Natural killer cell (primary cell): ENCODE data around the gene IQCK. TPM values are rescaled to one million over a fixed set of nuclear protein-coding genes. Genes with fewer than 3 reads are reported as not detected.
"Not testable (repeated sequence)": the region's sequence is repeated elsewhere in the genome, so short reads cannot be mapped to it uniquely, and the experiment has no call there.

Experiments used
- ATAC-seq, 3 donors: fragments of 150-1000 bp in 2 of 3; fragments of 200-7000 bp in 1 of 3; cut with Tn5 transposase; 1 replicate in 1 of 3; 2 replicates in 2 of 3; pipeline ENCODE4 v1.10.0; 2021; ENCODE audit warnings: mild to moderate bottlenecking in 2 of 3, moderate library complexity in 2 of 3
- DNase-seq, 2 donors: peaks; one replicate each; pipeline versions ENCODE4 v3.0.0 to v3.0.0-alpha.2; 2013 to 2021; ENCODE audit warnings: mixed read lengths in 1 of 2
- H3K27ac ChIP-seq: one replicate; pipeline ENCODE4 v1.5.1; 2013; ENCODE audit warnings: mild to moderate bottlenecking, low read length
- H3K27me3 ChIP-seq: one replicate; pipeline ENCODE4 v1.6.1; 2013; ENCODE audit warnings: low read length; ENCODE audit not compliant: control insufficient read depth, insufficient read depth
- H3K36me3 ChIP-seq: one replicate; pipeline ENCODE4 v1.6.1; 2013; ENCODE audit warnings: low read length; ENCODE audit not compliant: control insufficient read depth, insufficient read depth
- H3K4me1 ChIP-seq: one replicate; pipeline ENCODE4 v1.6.1; 2013; ENCODE audit warnings: low read length; ENCODE audit not compliant: control insufficient read depth, insufficient read depth
- H3K4me3 ChIP-seq: one replicate; pipeline ENCODE4 v1.5.1; 2013; ENCODE audit warnings: low read length
- H3K9me3 ChIP-seq: one replicate; pipeline ENCODE4 v1.6.1; 2013; ENCODE audit warnings: low read length; ENCODE audit not compliant: control insufficient read depth, insufficient read depth
- H3K27ac Mint-ChIP-seq, 2 donors: one replicate each; pipeline ENCODE4 v1.8.0; 2022; ENCODE audit warnings: mild to moderate bottlenecking in 2 of 2, mixed read lengths in 2 of 2, moderate library complexity in 1 of 2
- H3K27me3 Mint-ChIP-seq, 2 donors: one replicate each; pipeline ENCODE4 v1.8.0; 2022; ENCODE audit warnings: low read depth in 2 of 2, mixed read lengths in 2 of 2
- H3K36me3 Mint-ChIP-seq: one replicate; pipeline ENCODE4 v1.8.0; 2022; ENCODE audit warnings: mixed read lengths
- H3K4me1 Mint-ChIP-seq, 2 donors: one replicate each; pipeline ENCODE4 v1.8.0; 2022; ENCODE audit warnings: mixed read lengths in 2 of 2
- H3K4me3 Mint-ChIP-seq: one replicate; pipeline ENCODE4 v1.8.0; 2022; ENCODE audit warnings: mild to moderate bottlenecking, moderate library complexity, mixed read lengths
- H3K9me3 Mint-ChIP-seq, 2 donors: one replicate each; pipeline ENCODE4 v1.8.0; 2022; ENCODE audit warnings: mixed read lengths in 2 of 2
- WGBS: methylation state at CpG from one replicate; pipeline ENCODE4 v1.1.7; 2013; ENCODE audit warnings: missing lambda C conversion rate; ENCODE audit not compliant: insufficient coverage; 5-methylcytosine and 5-hydroxymethylcytosine counted together
- intact Hi-C: fragments of 100-400 bp; cut with micrococcal nuclease; formaldehyde crosslinking; loops from one replicate; pipeline ENCODE4 v1.14.2; 2022
- total RNA-seq, 4 donors: library from RNA; stranded (reverse); fragments of 120-200 nt in 1 of 4; gene quantifications; one replicate each; pipeline versions ENCODE4 v1.2.3 to v1.2.4, GENCODE V29; 2013 to 2022
- TF ChIP-seq, protein P1 (sequence below): fragments of 200-600 bp; IDR thresholded peaks from one replicate; pipeline ENCODE4 v1.8.0; 2022; ENCODE audit warnings: antibody characterized with exemption

IQCK gene
- total RNA-seq, 3 donors from 2014 or later (not counting 1 experiment from before 2014, with no cell fraction given), result 0.38 to 1.8 (median 0.68) TPM

- Mint-ChIP-seq H3K27ac (no peak overlapping the region), H3K36me3 (peaks cover 6% of the 10 kb centered on the region), H3K4me1 (no peaks in the 10 kb centered on the region), H3K4me3 (no peak overlapping the region), H3K9me3 (no peaks in the 10 kb centered on the region), H3K27me3 (no peaks in the 10 kb centered on the region)
- Histone ChIP-seq H3K4me1 (no peaks in the 10 kb centered on the region), H3K4me3 (no peak overlapping the region), H3K9me3 (no peaks in the 10 kb centered on the region), H3K27me3 (no peaks in the 10 kb centered on the region), H3K27ac (no peak overlapping the region), H3K36me3 (peaks cover 4% of the 10 kb centered on the region)
- 84% methylated on average over 7 of the region's 7 CpGs for WGBS
- DNase-seq (no peak), ATAC-seq (no peak)
- TF ChIP-seq, protein P1, sequence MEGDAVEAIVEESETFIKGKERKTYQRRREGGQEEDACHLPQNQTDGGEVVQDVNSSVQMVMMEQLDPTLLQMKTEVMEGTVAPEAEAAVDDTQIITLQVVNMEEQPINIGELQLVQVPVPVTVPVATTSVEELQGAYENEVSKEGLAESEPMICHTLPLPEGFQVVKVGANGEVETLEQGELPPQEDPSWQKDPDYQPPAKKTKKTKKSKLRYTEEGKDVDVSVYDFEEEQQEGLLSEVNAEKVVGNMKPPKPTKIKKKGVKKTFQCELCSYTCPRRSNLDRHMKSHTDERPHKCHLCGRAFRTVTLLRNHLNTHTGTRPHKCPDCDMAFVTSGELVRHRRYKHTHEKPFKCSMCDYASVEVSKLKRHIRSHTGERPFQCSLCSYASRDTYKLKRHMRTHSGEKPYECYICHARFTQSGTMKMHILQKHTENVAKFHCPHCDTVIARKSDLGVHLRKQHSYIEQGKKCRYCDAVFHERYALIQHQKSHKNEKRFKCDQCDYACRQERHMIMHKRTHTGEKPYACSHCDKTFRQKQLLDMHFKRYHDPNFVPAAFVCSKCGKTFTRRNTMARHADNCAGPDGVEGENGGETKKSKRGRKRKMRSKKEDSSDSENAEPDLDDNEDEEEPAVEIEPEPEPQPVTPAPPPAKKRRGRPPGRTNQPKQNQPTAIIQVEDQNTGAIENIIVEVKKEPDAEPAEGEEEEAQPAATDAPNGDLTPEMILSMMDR, result no peak
- intact Hi-C loops, result no loop called here
Observed at GRCh38 chr16:19677402-19677801, 40.7 kb upstream of the IQCK start.

DNA sequence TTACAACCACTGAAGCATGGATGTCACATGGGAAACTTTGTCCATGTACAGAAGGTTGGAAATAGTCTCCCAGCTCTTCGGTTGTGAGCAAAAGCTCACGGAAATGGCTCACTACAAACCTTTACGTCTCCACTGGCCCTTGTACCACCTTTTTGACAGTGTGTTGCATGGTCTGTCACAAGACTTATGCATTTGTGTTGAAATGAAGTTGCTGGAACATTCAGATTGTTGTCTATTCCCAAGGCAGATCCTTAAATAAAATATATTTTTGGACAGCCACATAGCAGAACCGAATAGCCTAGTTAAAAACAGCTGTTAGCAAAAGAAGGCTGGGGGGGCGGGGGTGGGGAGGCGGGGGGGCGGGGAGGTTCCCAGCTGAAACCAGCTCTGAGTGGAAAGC, 39.3 kb upstream of the IQCK start:
- no peaks in the 10 kb centered on the region for H3K27me3 Mint-ChIP-seq
- H3K4me1 Mint-ChIP-seq, result no peaks in the 10 kb centered on the region
- H3K4me3 Mint-ChIP-seq, result no peak overlapping the region
- Histone ChIP-seq H3K9me3 (no peaks in the 10 kb centered on the region), H3K4me3 (no peak overlapping the region), H3K27me3 (no peaks in the 10 kb centered on the region), H3K36me3 (peaks cover 14% of the 10 kb centered on the region), H3K4me1 (no peaks in the 10 kb centered on the region), H3K27ac (no peak overlapping the region)
- TF ChIP-seq, protein P1, result no peak
- intact Hi-C loops, result no loop called here
- H3K9me3 Mint-ChIP-seq, result no peaks in the 10 kb centered on the region
- ATAC-seq (no peak), DNase-seq (no peak)
- H3K27ac Mint-ChIP-seq, result no peak overlapping the region
- peaks cover 6% of the 10 kb centered on the region for H3K36me3 Mint-ChIP-seq
- 97% methylated on average over 4 of the region's 7 CpGs for whole genome bisulfite sequencing

DNA sequence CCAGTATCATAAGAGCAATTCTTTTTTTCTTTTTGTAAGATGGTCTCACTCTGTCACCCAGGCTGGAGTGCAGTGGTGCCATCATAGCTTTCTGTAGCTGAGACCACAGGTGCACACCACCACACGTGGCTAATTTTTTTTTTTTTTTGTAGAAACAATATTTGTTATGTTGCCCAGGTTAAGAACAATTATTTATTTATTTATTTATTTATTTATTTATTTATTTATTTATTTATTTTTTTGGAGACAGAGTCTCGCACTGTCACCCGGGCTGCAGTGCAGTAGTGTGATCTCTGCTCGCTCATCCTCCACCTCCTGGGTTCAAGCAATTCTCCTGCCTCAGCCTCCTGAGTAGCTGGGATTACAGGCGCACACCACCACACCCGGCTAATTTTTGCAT, 38.8 kb upstream of the IQCK start:
- H3K9me3 ChIP-seq, H3K27me3 Mint-ChIP-seq, H3K9me3 Mint-ChIP-seq, H3K27ac ChIP-seq, H3K36me3 Mint-ChIP-seq, H3K4me1 Mint-ChIP-seq, H3K27ac Mint-ChIP-seq, DNase-seq, H3K4me3 Mint-ChIP-seq, H3K4me1 ChIP-seq, H3K4me3 ChIP-seq, intact Hi-C loops, H3K27me3 ChIP-seq, ATAC-seq: not testable (repeated sequence)
- peaks cover 17% of the 10 kb centered on the region for H3K36me3 ChIP-seq
- 96% methylated on average over 6 of the region's 6 CpGs for WGBS

GRCh38 chr16:19680881-19681340, 37.2 kb upstream of the IQCK start:
- Mint-ChIP-seq H3K36me3 (peaks cover 9% of the 10 kb centered on the region), H3K9me3 (no peaks in the 10 kb centered on the region), H3K27ac (no peak overlapping the region), H3K27me3 (no peaks in the 10 kb centered on the region), H3K4me3 (no peak overlapping the region), H3K4me1 (peaks cover 0 to under 1% of the 10 kb centered on the region in 2 donors)
- WGBS, result 98% methylated on average over 4 of the region's 6 CpGs
- H3K9me3 ChIP-seq, result no peaks in the 10 kb centered on the region
- peaks cover 23% of the 10 kb centered on the region for H3K36me3 ChIP-seq
- no peak overlapping the region for H3K4me3 ChIP-seq
- ATAC-seq (no peak), DNase-seq (no peak)
- H3K4me1 ChIP-seq, result no peaks in the 10 kb centered on the region
- intact Hi-C loops, result no loop called here
- no peaks in the 10 kb centered on the region for H3K27me3 ChIP-seq
- H3K27ac ChIP-seq, result no peak overlapping the region
- TF ChIP-seq, protein P1, result no peak
